Measurements from ENCODE around the gene GPR55.
"Not testable (repeated sequence)": the region's sequence is repeated elsewhere in the genome, so short reads cannot be mapped to it uniquely, and the experiment has no call there.

GPR55 gene

DNA sequence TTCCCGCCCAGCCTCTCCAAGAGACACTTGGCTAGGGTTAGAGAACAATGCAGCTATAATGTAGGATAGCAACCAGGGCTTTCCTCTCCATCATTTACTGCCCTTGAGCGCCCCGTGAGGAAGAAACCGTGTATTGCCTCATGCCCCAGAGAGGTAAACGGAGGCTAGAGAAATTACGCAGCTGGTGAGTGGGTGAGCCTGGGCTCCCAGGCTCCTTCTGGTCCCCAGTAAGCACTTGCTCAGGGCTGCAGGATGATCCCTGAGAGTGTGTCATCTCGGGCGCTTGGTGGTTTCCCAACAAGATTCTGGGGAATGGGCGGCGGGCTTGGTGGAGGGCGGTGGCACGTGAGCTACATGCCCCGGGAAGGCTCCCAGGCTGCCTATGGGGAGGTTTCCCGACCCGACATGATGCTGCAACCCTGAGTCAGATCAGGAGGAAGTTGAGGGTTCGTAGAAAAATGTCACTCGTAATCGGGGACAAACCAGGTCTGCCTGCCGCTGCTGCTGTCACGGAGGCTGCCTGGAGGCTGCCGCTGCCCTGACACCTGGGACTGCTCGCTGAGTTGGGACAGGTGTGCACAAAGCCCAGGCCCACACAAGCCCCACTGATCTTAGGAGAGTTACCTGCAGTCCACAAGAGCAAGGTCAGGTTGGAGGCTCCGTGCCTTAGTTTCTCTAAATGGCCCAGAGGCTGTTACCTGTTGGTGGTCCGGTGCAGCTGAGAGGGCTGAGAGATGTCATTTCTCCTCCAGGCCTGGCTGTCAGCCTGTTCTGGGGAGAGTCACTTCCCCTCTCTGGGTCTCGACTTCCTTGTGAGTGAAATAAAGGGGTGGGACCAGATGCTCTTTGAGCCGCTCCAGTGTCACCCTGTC is at the start of gene GPR55:
Gene GPR55, minus strand, starts transcription at position 773 of the 872 bp plus-strand sequence. CDS start 14,280 bp downstream, outside the sequence.
- DNase-seq, result peak; percentile 64

GRCh38 chr2:230974096-230974913 is 49.3 kb upstream of the GPR55 start:
- DNase-seq, result no peak

GRCh38 chr2:230972046-230972445 is 47.0 kb upstream of the GPR55 start:
- no peak for DNase-seq

- DNase-seq, result no peak
These were observed 44.6 kb upstream of the GPR55 start for GRCh38 chr2:230969659-230970015.

GRCh38 chr2:230968921-230969658 is 44.0 kb upstream of the GPR55 start:
- no peak for DNase-seq

DNA sequence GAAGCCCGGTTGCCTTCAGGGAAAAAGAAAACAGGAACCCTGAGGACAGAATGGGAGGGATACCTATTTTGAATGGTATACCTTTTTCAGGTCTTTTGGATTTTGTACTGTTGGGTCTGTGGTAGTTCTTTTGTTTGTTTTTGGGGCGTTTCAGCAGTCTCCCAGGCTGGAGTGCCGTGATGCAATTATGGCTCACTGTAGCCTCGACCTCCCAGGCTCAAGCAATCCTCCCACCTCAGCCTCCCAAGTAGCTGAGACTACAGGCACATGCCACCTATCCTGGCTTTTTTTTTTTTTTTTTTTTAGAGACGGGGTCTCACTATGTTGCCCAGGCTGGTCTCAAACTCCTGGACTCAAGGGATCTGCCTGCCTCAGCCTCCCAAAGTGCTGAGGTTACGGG is 43.3 kb upstream of the GPR55 start:
- not testable (repeated sequence) for DNase-seq

GRCh38 chr2:230967113-230967512 is 42.1 kb upstream of the GPR55 start:
- DNase-seq, result no peak

- no peak for DNase-seq
These were observed 39.2 kb upstream of the GPR55 start for GRCh38 chr2:230964136-230964730.

DNA sequence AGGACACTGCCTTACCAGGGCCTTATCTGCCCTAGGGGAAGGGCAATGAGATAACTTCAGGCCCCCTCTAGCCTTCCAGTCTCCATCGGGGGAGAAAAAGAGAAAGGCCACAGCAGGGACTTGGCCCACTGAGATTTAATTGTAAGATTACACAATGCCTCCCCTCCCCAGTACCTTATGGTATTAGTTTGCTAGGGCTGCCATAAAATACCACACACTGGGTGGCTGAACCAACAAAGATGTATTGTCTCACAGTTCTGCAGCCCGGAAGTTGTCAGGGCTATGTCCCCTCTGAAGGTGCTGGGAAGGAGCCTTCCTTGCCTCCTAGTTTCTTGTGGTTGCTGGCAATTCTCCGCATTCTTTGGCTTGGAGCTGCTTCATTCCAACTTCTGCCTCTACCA is 36.0 kb upstream of the GPR55 start:
- no peak for DNase-seq

- DNase-seq, result no peak
These were observed 35.0 kb upstream of the GPR55 start for GRCh38 chr2:230960026-230960425.

DNA sequence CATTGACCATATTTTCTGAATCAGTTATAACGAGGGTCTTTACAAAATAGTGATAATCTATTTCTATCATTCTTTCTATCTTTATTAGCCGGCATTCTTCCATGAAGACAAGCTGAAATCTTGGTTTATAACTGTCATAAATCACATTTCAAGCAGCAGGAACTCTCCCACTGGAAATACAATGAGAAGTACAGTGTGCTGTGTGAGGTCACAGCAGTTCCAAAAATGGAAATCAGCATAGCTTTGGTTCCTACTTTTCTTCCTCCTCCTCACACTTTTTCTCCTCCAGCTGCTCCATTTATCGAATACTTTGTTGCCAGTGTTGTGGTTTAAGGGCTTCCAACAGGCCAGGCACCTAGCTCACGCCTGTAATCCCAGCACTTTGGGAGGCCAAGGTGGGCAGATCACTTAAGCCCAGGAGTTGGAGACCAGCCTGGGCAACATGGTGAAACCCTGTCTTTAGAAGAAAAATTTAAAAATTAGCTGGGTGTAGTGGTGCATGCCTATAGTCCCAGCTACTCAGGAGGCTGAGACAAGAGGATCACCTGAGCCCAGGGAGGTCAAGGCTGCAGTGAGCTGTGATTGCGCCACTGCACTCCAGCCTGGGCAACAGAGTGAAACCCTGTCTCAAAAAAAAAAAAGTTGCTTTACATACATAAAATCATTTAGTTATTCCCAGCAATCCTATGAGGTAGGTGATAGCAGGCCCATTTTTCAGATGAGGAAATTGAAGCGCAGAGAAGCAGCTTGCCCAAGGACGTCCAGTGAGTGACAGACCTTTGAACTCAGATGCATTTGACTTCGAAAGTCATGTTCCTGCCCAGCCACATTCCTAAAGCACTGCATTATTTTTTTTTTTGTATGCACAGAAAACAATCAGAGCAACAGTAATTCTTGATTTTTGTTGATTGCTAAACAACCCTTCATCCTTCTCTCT is 34.0 kb upstream of the GPR55 start:
- DNase-seq, result no peak

- no peak for DNase-seq
These were observed 32.8 kb upstream of the GPR55 start for GRCh38 chr2:230957756-230958391.

DNA sequence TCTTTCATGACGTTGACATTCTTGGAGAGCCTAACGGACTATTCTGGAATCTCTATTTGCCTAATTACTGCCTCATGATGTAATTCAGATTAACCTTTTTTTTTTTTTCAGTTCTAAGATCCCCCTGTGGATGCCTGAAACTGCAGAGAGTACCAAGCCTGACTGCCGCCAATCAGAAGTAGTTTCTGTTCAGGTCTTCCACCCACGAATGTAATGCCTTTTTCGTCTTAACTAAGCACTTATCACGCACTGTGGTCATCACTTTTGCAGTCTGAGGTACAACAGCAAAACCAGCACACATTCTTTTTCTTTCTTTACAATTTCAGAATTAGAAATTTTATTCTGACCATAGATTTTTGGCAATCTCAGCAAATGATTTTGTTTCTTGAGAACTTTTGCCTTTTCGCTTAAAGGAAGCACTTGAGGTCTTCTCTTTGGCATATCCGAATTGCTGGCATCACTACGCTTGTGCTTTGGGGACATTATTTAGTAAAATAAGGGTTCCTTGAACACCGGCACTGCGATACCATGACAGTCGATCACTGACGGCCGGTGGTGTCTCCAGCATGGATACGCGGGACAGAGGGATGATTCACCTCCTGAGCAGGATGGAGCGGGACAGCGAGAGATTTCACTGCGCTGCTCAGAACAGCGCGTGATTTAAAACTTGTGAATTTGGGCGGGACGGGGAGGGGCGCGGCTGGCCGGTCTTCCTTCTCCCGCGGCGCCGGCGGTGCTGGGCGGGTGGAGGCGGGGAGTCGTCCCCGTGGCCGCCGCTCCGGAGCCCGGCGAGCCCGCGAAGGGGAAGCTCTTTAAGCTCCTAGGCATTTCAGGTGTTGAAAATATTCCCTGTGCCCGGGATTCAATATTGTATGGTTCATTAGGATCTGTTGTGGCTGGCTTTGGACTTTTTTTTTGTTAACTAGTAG is 32.0 kb upstream of the GPR55 start:
- peak; percentile 71 for DNase-seq

- DNase-seq, result no peak
These were observed 30.2 kb upstream of the GPR55 start for GRCh38 chr2:230955163-230955737.

- no peak for DNase-seq
These were observed 29.7 kb upstream of the GPR55 start for GRCh38 chr2:230954746-230955145.

- peak; percentile 28 for DNase-seq
These were observed 28.8 kb upstream of the GPR55 start for GRCh38 chr2:230953845-230954244.

DNA sequence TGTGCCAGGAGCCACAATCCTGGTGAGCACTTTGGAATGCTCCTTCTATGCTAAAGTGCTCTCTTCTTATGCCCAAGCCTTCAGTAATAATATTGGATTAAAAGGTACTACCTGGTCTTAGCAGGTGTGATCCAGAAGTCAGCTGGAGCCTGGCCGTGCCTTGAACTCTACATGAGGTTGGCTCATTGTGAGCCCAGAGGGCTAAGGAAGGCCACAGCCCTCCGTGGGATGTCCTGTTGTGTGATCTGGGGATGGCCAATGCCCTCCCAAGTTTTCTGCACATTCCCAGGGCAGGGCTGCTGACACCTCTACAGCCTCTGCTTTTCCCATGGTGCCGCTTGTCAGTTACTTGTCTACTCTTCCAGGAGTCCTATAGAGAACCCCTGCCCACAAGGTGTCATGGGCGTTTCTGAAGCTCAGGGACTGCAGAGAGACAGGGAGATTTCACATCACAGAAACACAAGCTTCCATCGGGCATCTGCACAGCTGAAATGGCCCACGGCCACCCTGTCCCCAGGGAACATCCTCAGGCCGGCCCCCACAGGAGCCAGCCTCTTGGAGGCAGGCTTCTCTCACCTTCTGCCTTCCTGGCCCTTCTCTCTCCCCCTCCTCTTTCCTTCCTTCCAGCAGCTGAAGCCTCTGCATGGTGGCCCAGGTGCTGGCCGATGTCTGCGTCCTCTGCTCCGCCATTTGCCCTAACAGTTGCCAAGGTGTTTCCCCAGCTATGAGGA is 27.3 kb upstream of the GPR55 start:
- no peak for DNase-seq

- DNase-seq, result no peak
These were observed 26.4 kb upstream of the GPR55 start for GRCh38 chr2:230951396-230951795.

DNA sequence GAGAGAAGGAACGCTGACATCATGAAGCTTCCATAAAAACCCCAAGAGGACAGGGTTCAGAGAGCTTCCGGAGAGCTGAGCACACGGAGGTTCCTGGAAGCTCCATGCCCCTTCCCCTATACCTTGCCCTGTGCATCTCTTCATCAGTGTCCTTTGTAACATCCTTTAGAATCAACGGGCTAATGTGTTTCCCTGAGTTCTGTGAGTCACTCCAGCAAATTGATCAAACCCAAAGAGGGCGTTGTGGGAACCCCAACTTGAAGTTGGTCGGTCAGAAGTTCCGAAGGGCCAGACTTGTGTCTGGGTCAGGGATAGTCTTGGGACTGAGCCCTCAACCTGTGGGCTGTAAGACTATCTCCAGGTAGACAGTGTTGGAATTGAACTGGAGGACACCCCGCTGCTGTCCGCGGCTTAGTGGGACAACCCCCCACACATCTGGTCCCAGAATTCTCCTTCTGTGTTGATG is 25.9 kb upstream of the GPR55 start:
- no peak for DNase-seq

All from RPMI8226 (cell line).